GM23248 (cell line): Measurements from ENCODE around the gene COQ3.

Experiments used
- EZH2 ChIP-seq: fragments of 200-600 bp; sonication (generic); IDR thresholded peaks from 2 replicates; pipeline ENCODE4 v1.6.1; 2018; ENCODE audit warnings: antibody characterized with exemption, mild to moderate bottlenecking; ENCODE audit not compliant: insufficient read depth, poor library complexity, severe bottlenecking
- EZH2phosphoT487 ChIP-seq: fragments of 200-600 bp; sonication (generic); IDR thresholded peaks from 2 replicates; pipeline ENCODE4 v1.6.1; 2018; ENCODE audit warnings: antibody characterized with exemption, moderate library complexity, mild to moderate bottlenecking, low read depth; ENCODE audit not compliant: insufficient read depth

DNA sequence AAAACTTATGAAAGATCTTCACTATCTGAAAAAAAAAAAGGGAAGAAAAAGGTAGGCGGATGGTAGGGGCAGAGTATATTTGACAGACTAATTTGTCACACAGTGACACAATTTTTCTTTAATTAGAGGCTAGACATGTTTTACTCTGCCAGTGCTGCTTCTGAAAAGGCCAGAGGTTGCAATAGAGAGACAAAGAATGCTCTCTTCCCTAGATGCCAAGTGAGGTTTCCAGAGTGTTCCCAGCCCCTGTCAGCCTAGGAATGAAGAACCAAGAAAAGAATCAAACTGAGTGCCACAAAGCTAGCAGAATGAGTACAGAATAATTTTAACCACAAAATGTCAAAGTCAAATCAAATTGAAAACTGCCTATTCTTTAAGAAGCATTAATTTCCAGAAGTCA lies 18.1 kb upstream of the COQ3 start:
- no peak for TF ChIP-seq EZH2phosphoT487
- no peak for TF ChIP-seq EZH2
